ENCODE measurements around the gene PMPCA.

PMPCA gene

GRCh38 chr9:136419092-136419420, 8.6 kb downstream of the PMPCA start:
- Histone ChIP-seq H3K4me2 (ENCODE audit: low read depth, low read length, poor library complexity, severe bottlenecking) (no peak overlapping the region), H3K36me3 (ENCODE audit: low read length) (no peaks in the 10 kb centered on the region), H3K4me3 (ENCODE audit: insufficient read depth, low read length, poor library complexity, severe bottlenecking) (no peak overlapping the region), H3K9me3 (ENCODE audit: insufficient read depth, low read length) (no peaks in the 10 kb centered on the region), H3K9ac (ENCODE audit: low read length) (no peak overlapping the region), H3K27me3 (ENCODE audit: low read length) (no peaks in the 10 kb centered on the region), H3K79me2 (ENCODE audit: insufficient read depth, low read length) (no peaks in the 10 kb centered on the region), H3F3A (ENCODE audit: insufficient read depth) (no peaks in the 10 kb centered on the region), H4K20me1 (ENCODE audit: low read depth, low read length) (no peaks in the 10 kb centered on the region), H3K9me2 (replicated peaks; ENCODE audit: insufficient read depth, low read length) (no peaks in the 10 kb centered on the region), H3K27ac (ENCODE audit: low read depth, low read length) (no peak overlapping the region), H2AFZ (ENCODE audit: low read depth, low read length, severe bottlenecking) (no peak overlapping the region)
- no peak for TF ChIP-seq EZH2phosphoT487 (conservative IDR thresholded peaks at IDR 0.05; ENCODE audit: low read length)
- TF ChIP-seq, protein P1, sequence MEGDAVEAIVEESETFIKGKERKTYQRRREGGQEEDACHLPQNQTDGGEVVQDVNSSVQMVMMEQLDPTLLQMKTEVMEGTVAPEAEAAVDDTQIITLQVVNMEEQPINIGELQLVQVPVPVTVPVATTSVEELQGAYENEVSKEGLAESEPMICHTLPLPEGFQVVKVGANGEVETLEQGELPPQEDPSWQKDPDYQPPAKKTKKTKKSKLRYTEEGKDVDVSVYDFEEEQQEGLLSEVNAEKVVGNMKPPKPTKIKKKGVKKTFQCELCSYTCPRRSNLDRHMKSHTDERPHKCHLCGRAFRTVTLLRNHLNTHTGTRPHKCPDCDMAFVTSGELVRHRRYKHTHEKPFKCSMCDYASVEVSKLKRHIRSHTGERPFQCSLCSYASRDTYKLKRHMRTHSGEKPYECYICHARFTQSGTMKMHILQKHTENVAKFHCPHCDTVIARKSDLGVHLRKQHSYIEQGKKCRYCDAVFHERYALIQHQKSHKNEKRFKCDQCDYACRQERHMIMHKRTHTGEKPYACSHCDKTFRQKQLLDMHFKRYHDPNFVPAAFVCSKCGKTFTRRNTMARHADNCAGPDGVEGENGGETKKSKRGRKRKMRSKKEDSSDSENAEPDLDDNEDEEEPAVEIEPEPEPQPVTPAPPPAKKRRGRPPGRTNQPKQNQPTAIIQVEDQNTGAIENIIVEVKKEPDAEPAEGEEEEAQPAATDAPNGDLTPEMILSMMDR (IDR thresholded peaks at IDR 0.05; ENCODE audit: insufficient read depth, low read length, poor library complexity, severe bottlenecking): no peak

GRCh38 chr9:136421791-136422190, 11.3 kb downstream of the PMPCA start:
- H3K27me3 ChIP-seq (ENCODE audit: low read length): no peaks in the 10 kb centered on the region
- TF ChIP-seq, protein P1 (IDR thresholded peaks at IDR 0.05; ENCODE audit: insufficient read depth, low read length, poor library complexity, severe bottlenecking): no peak
- no peak for TF ChIP-seq EZH2phosphoT487 (conservative IDR thresholded peaks at IDR 0.05; ENCODE audit: low read length)
- no peaks in the 10 kb centered on the region for H3K9me2 ChIP-seq (replicated peaks; ENCODE audit: insufficient read depth, low read length)
- H3K79me2 ChIP-seq (ENCODE audit: insufficient read depth, low read length): no peaks in the 10 kb centered on the region
- H2AFZ ChIP-seq (ENCODE audit: low read depth, low read length, severe bottlenecking): no peak overlapping the region
- H3K27ac ChIP-seq (ENCODE audit: low read depth, low read length): no peak overlapping the region
- no peak overlapping the region for H3K9ac ChIP-seq (ENCODE audit: low read length)
- H4K20me1 ChIP-seq (ENCODE audit: low read depth, low read length): no peaks in the 10 kb centered on the region
- H3K9me3 ChIP-seq (ENCODE audit: insufficient read depth, low read length): no peaks in the 10 kb centered on the region
- no peak overlapping the region for H3K4me3 ChIP-seq (ENCODE audit: insufficient read depth, low read length, poor library complexity, severe bottlenecking)
- no peaks in the 10 kb centered on the region for H3K36me3 ChIP-seq (ENCODE audit: low read length)
- no peak overlapping the region for H3K4me2 ChIP-seq (ENCODE audit: low read depth, low read length, poor library complexity, severe bottlenecking)
- H3F3A ChIP-seq (ENCODE audit: insufficient read depth): no peaks in the 10 kb centered on the region

GRCh38 chr9:136422876-136423275, 12.4 kb downstream of the PMPCA start:
- TF ChIP-seq, protein P1 (IDR thresholded peaks at IDR 0.05; ENCODE audit: insufficient read depth, low read length, poor library complexity, severe bottlenecking): no peak
- no peak for TF ChIP-seq EZH2phosphoT487 (conservative IDR thresholded peaks at IDR 0.05; ENCODE audit: low read length)
- no peaks in the 10 kb centered on the region for H3K36me3 ChIP-seq (ENCODE audit: low read length)

More at GRCh38 chr9:136422876-136423275, 12.4 kb downstream of the PMPCA start:
- Histone ChIP-seq H4K20me1 (ENCODE audit: low read depth, low read length) (no peaks in the 10 kb centered on the region), H3K9me3 (ENCODE audit: insufficient read depth, low read length) (no peaks in the 10 kb centered on the region), H2AFZ (ENCODE audit: low read depth, low read length, severe bottlenecking) (no peak overlapping the region), H3K27me3 (ENCODE audit: low read length) (no peaks in the 10 kb centered on the region), H3K27ac (ENCODE audit: low read depth, low read length) (no peak overlapping the region), H3K4me3 (ENCODE audit: insufficient read depth, low read length, poor library complexity, severe bottlenecking) (no peak overlapping the region), H3F3A (ENCODE audit: insufficient read depth) (no peaks in the 10 kb centered on the region), H3K79me2 (ENCODE audit: insufficient read depth, low read length) (no peaks in the 10 kb centered on the region), H3K9me2 (replicated peaks; ENCODE audit: insufficient read depth, low read length) (no peaks in the 10 kb centered on the region), H3K9ac (ENCODE audit: low read length) (no peak overlapping the region), H3K4me2 (ENCODE audit: low read depth, low read length, poor library complexity, severe bottlenecking) (no peak overlapping the region)

Data from SU-DHL-6 (cell line).